ENCODE results near the gene USP24. TPM values are rescaled to one million over a fixed set of nuclear protein-coding genes. Genes with fewer than 3 reads are reported as not detected.

The USP24 gene
- total RNA-seq, 1 experiment from 2014 or later: 40.9 TPM

- no peak for TF ChIP-seq PREB (CRISPR knock-in tag; IDR thresholded peaks at IDR 0.05; ENCODE audit: borderline replicate concordance)
- no peak for TF ChIP-seq PRDM15 (CRISPR knock-in tag; IDR thresholded peaks at IDR 0.05)
- TF ChIP-seq NFE2L1 (CRISPR knock-in tag; IDR thresholded peaks at IDR 0.05): no peak
- no peak for TF ChIP-seq CTCF (IDR thresholded peaks at IDR 0.05)
- TF ChIP-seq ZNF423 (CRISPR knock-in tag; IDR thresholded peaks at IDR 0.05): no peak
Observed at GRCh38 chr1:55055084-55055882, 159.9 kb downstream of the USP24 start (continued).

DNA sequence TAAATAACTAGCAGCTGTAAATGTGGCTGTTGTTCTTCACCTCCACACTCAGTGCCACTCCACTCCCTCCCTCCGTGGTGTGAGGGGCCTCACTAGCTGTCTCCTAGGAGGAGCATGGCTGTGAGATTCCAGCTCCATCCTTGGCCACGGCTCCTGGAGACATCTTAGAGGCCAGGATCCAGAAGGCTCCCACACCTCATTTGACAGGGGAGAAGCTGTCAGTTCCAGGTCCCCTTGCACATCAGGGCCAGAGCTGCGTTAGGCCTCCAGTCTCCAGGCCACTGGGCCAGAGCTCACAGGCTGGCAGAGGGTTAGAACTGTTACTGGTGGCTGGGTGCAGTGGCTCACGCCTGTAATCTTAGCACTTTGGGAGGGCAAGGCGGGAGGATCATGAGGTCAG is 160.8 kb downstream of the USP24 start:
- CTCF ChIA-PET: interaction anchor here (1.2 to 2.7 kb wide), 3 partner anchors 32 to 284 kb away, joined by 3 to 10 read pairs (median 5); no protein-coding TSS in a partner anchor
- no peaks in the 10 kb centered on the region for H3K27me3 Mint-ChIP-seq (ENCODE audit: low read depth)
- no peak for ATAC-seq
- H3K9me3 Mint-ChIP-seq: no peaks in the 10 kb centered on the region
- H3K36me3 Mint-ChIP-seq: peaks cover 31% of the 10 kb centered on the region
- DNase-seq (ENCODE audit: low spot score): no peak
- H3K27ac Mint-ChIP-seq: no peak overlapping the region
- POLR2A ChIA-PET: no interaction called here
- no peak overlapping the region for H3K4me3 Mint-ChIP-seq
- H3K4me1 Mint-ChIP-seq: no peaks in the 10 kb centered on the region
- TF ChIP-seq SOX15 (CRISPR knock-in tag; IDR thresholded peaks at IDR 0.05) (no peak), NFYB (CRISPR knock-in tag; conservative IDR thresholded peaks at IDR 0.05; ENCODE audit: low read depth) (no peak), SP1 (CRISPR knock-in tag; conservative IDR thresholded peaks at IDR 0.05) (no peak), NFATC4 (CRISPR knock-in tag; IDR thresholded peaks at IDR 0.05) (no peak), FOXJ3 (CRISPR knock-in tag; IDR thresholded peaks at IDR 0.05; ENCODE audit: borderline replicate concordance) (no peak), ZSCAN18 (CRISPR knock-in tag; IDR thresholded peaks at IDR 0.05) (no peak), ZNF671 (CRISPR knock-in tag; IDR thresholded peaks at IDR 0.05) (no peak), USF2 (CRISPR knock-in tag; IDR thresholded peaks at IDR 0.05) (no peak), STAT6 (CRISPR knock-in tag; conservative IDR thresholded peaks at IDR 0.05; ENCODE audit: low read depth) (no peak), HMGA2 (CRISPR knock-in tag; IDR thresholded peaks at IDR 0.05) (no peak)
- TF ChIP-seq, protein P1, sequence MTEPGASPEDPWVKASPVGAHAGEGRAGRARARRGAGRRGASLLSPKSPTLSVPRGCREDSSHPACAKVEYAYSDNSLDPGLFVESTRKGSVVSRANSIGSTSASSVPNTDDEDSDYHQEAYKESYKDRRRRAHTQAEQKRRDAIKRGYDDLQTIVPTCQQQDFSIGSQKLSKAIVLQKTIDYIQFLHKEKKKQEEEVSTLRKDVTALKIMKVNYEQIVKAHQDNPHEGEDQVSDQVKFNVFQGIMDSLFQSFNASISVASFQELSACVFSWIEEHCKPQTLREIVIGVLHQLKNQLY (CRISPR knock-in tag; IDR thresholded peaks at IDR 0.05): no peak
- TF ChIP-seq, protein P2, sequence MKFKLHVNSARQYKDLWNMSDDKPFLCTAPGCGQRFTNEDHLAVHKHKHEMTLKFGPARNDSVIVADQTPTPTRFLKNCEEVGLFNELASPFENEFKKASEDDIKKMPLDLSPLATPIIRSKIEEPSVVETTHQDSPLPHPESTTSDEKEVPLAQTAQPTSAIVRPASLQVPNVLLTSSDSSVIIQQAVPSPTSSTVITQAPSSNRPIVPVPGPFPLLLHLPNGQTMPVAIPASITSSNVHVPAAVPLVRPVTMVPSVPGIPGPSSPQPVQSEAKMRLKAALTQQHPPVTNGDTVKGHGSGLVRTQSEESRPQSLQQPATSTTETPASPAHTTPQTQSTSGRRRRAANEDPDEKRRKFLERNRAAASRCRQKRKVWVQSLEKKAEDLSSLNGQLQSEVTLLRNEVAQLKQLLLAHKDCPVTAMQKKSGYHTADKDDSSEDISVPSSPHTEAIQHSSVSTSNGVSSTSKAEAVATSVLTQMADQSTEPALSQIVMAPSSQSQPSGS (CRISPR knock-in tag; IDR thresholded peaks at IDR 0.05; ENCODE audit: borderline replicate concordance, low read depth): no peak
- TF ChIP-seq, protein P3, sequence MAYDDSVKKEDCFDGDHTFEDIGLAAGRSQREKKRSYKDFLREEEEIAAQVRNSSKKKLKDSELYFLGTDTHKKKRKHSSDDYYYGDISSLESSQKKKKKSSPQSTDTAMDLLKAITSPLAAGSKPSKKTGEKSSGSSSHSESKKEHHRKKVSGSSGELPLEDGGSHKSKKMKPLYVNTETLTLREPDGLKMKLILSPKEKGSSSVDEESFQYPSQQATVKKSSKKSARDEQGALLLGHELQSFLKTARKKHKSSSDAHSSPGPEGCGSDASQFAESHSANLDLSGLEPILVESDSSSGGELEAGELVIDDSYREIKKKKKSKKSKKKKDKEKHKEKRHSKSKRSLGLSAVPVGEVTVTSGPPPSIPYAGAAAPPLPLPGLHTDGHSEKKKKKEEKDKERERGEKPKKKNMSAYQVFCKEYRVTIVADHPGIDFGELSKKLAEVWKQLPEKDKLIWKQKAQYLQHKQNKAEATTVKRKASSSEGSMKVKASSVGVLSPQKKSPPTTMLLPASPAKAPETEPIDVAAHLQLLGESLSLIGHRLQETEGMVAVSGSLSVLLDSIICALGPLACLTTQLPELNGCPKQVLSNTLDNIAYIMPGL (CRISPR knock-in tag; IDR thresholded peaks at IDR 0.05): no peak
